SIG-M5 treated with dmso at 0.1 percent for 504 hours (cell line): ENCODE data around the gene SLC5A2.
A peak's percentile ranks its signal among the peaks of the same experiment; 100 is the strongest.
"Not testable (repeated sequence)": the region's sequence is repeated elsewhere in the genome, so short reads cannot be mapped to it uniquely, and the experiment has no call there.

Source experiments
- DNase-seq: peaks from one replicate; lab custom pipeline; 2025; ENCODE audit not compliant: unreplicated experiment; lab: John Stamatoyannopoulos, UW

SLC5A2 gene

GRCh38 chr16:31491778-31492418, 9.0 kb downstream of the SLC5A2 start:
- DNase-seq: no peak

GRCh38 chr16:31493506-31494125, 10.7 kb downstream of the SLC5A2 start:
- no peak for DNase-seq

- no peak for DNase-seq
Measured at GRCh38 chr16:31496670-31497069, 13.7 kb downstream of the SLC5A2 start.

- DNase-seq: no peak
Measured at GRCh38 chr16:31498493-31498892, 15.6 kb downstream of the SLC5A2 start.

GRCh38 chr16:31499928-31500327, 17.0 kb downstream of the SLC5A2 start:
- DNase-seq: no peak

GRCh38 chr16:31501226-31501965, 18.5 kb downstream of the SLC5A2 start:
- DNase-seq: no peak

- DNase-seq: no peak
Measured at GRCh38 chr16:31501966-31502348, 19.0 kb downstream of the SLC5A2 start.

GRCh38 chr16:31502981-31503380, 20.1 kb downstream of the SLC5A2 start:
- no peak for DNase-seq

GRCh38 chr16:31503555-31503954, 20.6 kb downstream of the SLC5A2 start:
- not testable (repeated sequence) for DNase-seq

- DNase-seq: no peak
Measured at GRCh38 chr16:31504159-31504558, 21.2 kb downstream of the SLC5A2 start.

- DNase-seq: peak; percentile 38
Measured at GRCh38 chr16:31505483-31505882, 22.6 kb downstream of the SLC5A2 start.

- no peak for DNase-seq
Measured at GRCh38 chr16:31507617-31507928, 24.6 kb downstream of the SLC5A2 start.

GRCh38 chr16:31507929-31508705, 25.2 kb downstream of the SLC5A2 start, which contains the start of gene RUSF1:
Gene RUSF1, minus strand, starts transcription at chr16:31508391. Its CDS starts 18 bp downstream, at chr16:31508373.
- DNase-seq: peak; percentile 77

- no peak for DNase-seq
Measured at GRCh38 chr16:31508706-31509195, 25.8 kb downstream of the SLC5A2 start.

- no peak for DNase-seq
Measured at GRCh38 chr16:31513126-31513525, 30.2 kb downstream of the SLC5A2 start.

- no peak for DNase-seq
Measured at GRCh38 chr16:31513884-31514283, 31.0 kb downstream of the SLC5A2 start.

- no peak for DNase-seq
Measured at GRCh38 chr16:31517800-31518402, 35.0 kb downstream of the SLC5A2 start.

- no peak for DNase-seq
Measured at GRCh38 chr16:31519759-31520431, 37.0 kb downstream of the SLC5A2 start.

- no peak for DNase-seq
Measured at GRCh38 chr16:31521368-31521767, 38.4 kb downstream of the SLC5A2 start.

- DNase-seq: no peak
Measured at GRCh38 chr16:31522071-31522470, 39.1 kb downstream of the SLC5A2 start.
